ENCODE data around the gene ATP8A1.

The ATP8A1 gene

DNA sequence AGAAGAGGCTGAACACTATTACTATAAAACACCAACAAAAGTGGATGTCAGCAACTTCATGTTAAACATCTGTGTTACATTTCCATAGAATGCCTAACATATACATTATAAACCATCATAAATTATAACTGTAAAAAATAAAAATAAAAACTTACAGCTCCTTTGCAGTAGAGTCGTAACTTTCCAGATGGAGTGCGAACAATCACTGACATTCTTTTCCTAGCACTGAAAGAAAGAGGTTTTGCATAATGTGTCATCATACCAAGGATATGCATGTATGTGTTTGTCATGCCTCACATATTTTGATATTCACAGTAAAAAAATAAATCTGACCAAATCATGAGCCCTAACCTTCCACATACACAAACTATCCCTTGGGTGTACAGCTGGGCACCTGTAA, 113.1 kb downstream of the ATP8A1 start:
- no peaks in the 10 kb centered on the region for H3K27me3 Mint-ChIP-seq
- peaks cover 3% of the 10 kb centered on the region for H3K9me3 Mint-ChIP-seq
- no peaks in the 10 kb centered on the region for H3K4me1 Mint-ChIP-seq (ENCODE audit: low read depth)
- H3K27ac Mint-ChIP-seq: no peak overlapping the region
- no peak overlapping the region for H3K4me3 Mint-ChIP-seq
- peaks cover 51% of the 10 kb centered on the region for H3K36me3 Mint-ChIP-seq (ENCODE audit: low read depth)

GRCh38 chr4:42543126-42543525, 113.8 kb downstream of the ATP8A1 start:
- Mint-ChIP-seq H3K4me1 (ENCODE audit: low read depth) (no peaks in the 10 kb centered on the region), H3K27me3 (no peaks in the 10 kb centered on the region), H3K36me3 (ENCODE audit: low read depth) (peaks cover 51% of the 10 kb centered on the region)

DNA sequence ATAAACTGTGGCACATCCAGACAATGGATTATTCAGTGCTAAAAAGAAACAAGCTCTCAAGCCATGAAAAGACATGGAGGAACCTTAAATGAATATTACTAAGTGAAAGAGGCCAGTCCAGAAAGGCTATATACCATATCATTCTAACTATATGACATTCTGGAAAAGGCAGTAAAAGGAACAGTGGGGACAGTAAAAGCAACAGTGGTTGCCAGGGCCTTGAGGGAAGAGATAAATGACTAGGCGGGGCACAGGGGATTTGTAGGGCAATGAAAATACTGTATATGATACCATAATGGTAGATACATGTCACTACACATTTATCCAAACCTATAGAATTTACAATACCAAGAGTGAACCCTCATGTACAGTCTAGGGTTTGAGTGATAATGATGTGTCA, 115.3 kb downstream of the ATP8A1 start:
- H3K4me1 Mint-ChIP-seq (ENCODE audit: low read depth): peaks cover 6% of the 10 kb centered on the region
- H3K9me3 Mint-ChIP-seq: peaks cover 4% of the 10 kb centered on the region
- H3K27me3 Mint-ChIP-seq: no peaks in the 10 kb centered on the region
- H3K4me3 Mint-ChIP-seq: no peak overlapping the region
- peaks cover 56% of the 10 kb centered on the region for H3K36me3 Mint-ChIP-seq (ENCODE audit: low read depth)
- H3K27ac Mint-ChIP-seq: no peak overlapping the region

More at GRCh38 chr4:42543126-42543525, 113.8 kb downstream of the ATP8A1 start:
- H3K4me3 Mint-ChIP-seq: no peak overlapping the region
- peaks cover 4% of the 10 kb centered on the region for H3K9me3 Mint-ChIP-seq
- H3K27ac Mint-ChIP-seq: no peak overlapping the region

GRCh38 chr4:42533042-42533441, 123.9 kb downstream of the ATP8A1 start:
- no peak overlapping the region for H3K27ac Mint-ChIP-seq
- peaks cover 73% of the 10 kb centered on the region for H3K36me3 Mint-ChIP-seq (ENCODE audit: low read depth)
- peaks cover 14% of the 10 kb centered on the region for H3K4me1 Mint-ChIP-seq (ENCODE audit: low read depth)
- no peak overlapping the region for H3K4me3 Mint-ChIP-seq
- no peaks in the 10 kb centered on the region for H3K9me3 Mint-ChIP-seq
- H3K27me3 Mint-ChIP-seq: no peaks in the 10 kb centered on the region

DNA sequence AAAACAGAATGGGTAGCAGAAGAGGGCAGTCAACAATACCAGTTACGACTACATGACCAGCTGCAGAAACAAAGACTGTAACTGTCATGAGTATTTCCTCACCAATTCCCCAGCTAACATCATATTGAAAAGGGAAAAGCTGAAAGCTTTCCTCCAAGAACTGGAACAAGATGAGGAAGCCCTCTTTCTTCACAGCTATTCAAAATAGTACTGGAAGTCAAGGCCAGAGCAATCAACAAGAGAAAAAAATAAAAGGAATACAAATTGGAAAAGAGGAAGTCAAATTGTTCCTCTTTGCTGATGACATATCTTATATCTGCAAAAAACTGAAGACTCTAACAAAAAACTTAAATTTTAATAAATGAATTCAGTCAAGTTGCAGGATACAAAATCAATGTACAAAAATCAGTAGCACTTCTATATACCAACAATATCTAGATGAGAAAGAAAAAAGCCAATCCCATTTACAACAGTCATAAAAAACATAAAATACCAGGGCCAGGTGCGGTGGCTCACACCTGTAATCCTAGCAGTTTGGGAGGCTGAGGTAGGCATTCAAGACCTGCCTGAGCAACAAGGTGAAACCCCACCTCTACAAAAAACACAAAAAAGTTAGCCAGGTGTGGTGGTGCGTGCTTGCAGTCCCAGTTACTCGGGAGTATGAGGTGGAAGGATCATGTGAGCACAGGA, 125.4 kb downstream of the ATP8A1 start:
- H3K27me3 Mint-ChIP-seq: no peaks in the 10 kb centered on the region
- H3K4me3 Mint-ChIP-seq: no peak overlapping the region
- H3K4me1 Mint-ChIP-seq (ENCODE audit: low read depth): peaks cover 7% of the 10 kb centered on the region
- H3K9me3 Mint-ChIP-seq: no peaks in the 10 kb centered on the region
- peaks cover 65% of the 10 kb centered on the region for H3K36me3 Mint-ChIP-seq (ENCODE audit: low read depth)
- H3K27ac Mint-ChIP-seq: no peak overlapping the region

DNA sequence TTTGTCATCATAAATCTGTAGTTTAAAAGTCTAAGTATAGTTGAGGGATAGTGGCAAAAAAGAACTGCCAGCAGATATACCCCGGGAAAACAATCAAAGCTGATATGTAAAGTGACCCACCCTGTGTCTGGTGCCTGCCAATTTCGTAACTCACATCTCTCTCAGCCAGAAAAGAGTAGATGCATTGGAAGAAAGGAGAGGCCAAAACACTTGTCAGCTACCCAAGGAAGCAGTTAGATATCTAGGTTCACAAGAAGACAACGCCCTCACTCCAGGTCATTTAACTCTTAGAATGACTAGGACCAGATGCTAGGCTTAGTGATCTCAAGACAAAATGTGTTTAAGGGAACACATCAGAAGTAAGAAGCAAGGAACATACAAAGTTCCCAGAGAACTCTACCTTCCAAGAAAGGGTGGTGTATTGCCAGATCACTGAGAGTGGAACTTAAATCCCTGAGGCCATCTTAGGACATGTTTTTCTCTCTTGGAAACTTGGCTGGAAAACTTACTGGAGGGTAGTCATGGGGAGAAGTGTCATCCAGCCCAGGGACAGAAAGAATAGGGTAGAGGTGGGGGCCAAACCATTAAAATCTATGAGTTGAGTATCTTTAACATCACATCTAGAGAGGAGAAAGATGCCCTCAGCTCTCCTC, 133.7 kb downstream of the ATP8A1 start:
- H3K36me3 Mint-ChIP-seq (ENCODE audit: low read depth): peaks cover 45% of the 10 kb centered on the region
- H3K4me1 Mint-ChIP-seq (ENCODE audit: low read depth): no peaks in the 10 kb centered on the region
- H3K27me3 Mint-ChIP-seq: no peaks in the 10 kb centered on the region
- no peaks in the 10 kb centered on the region for H3K9me3 Mint-ChIP-seq
- H3K27ac Mint-ChIP-seq: no peak overlapping the region
- no peak overlapping the region for H3K4me3 Mint-ChIP-seq

GRCh38 chr4:42519803-42520417, 137.0 kb downstream of the ATP8A1 start:
- peaks cover 42% of the 10 kb centered on the region for H3K36me3 Mint-ChIP-seq (ENCODE audit: low read depth)
- no peak overlapping the region for H3K4me3 Mint-ChIP-seq
- H3K4me1 Mint-ChIP-seq (ENCODE audit: low read depth): peaks cover 5% of the 10 kb centered on the region
- H3K27me3 Mint-ChIP-seq: no peaks in the 10 kb centered on the region
- H3K9me3 Mint-ChIP-seq: no peaks in the 10 kb centered on the region
- H3K27ac Mint-ChIP-seq: no peak overlapping the region

- no peak overlapping the region for H3K27ac Mint-ChIP-seq
- H3K9me3 Mint-ChIP-seq: no peaks in the 10 kb centered on the region
- H3K27me3 Mint-ChIP-seq: no peaks in the 10 kb centered on the region
- H3K4me3 Mint-ChIP-seq: no peak overlapping the region
- H3K36me3 Mint-ChIP-seq (ENCODE audit: low read depth): peaks cover 27% of the 10 kb centered on the region
- peaks cover 5% of the 10 kb centered on the region for H3K4me1 Mint-ChIP-seq (ENCODE audit: low read depth)
Measured at GRCh38 chr4:42515156-42515884, 141.6 kb downstream of the ATP8A1 start.

- no peaks in the 10 kb centered on the region for H3K9me3 Mint-ChIP-seq
- peaks cover 33% of the 10 kb centered on the region for H3K36me3 Mint-ChIP-seq (ENCODE audit: low read depth)
- no peak overlapping the region for H3K4me3 Mint-ChIP-seq
- no peaks in the 10 kb centered on the region for H3K27me3 Mint-ChIP-seq
- no peak overlapping the region for H3K27ac Mint-ChIP-seq
- peaks cover 5% of the 10 kb centered on the region for H3K4me1 Mint-ChIP-seq (ENCODE audit: low read depth)
Measured at GRCh38 chr4:42513748-42514492, 143.0 kb downstream of the ATP8A1 start.

DNA sequence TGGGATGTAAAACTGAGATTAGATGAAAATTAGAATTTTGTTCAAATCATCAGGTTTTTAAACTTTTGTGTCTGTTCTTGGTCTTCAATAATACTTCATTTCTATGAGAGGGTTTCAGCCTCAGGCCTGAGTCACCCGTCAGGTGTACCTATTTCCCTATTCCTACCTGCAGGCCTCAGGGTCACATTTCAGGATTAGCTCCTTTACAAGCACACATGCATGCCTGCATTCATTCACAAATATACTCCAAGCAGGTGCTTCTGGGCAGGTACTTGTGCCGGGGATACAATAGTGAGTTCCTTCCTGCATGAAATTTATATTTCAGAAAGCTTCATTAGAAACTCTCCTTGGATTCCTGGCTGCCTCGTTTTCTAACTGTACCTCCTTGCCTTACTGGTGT, 144.7 kb downstream of the ATP8A1 start:
- Mint-ChIP-seq H3K27me3 (no peaks in the 10 kb centered on the region), H3K36me3 (ENCODE audit: low read depth) (peaks cover 34% of the 10 kb centered on the region), H3K9me3 (no peaks in the 10 kb centered on the region), H3K27ac (no peak overlapping the region), H3K4me1 (ENCODE audit: low read depth) (peaks cover 5% of the 10 kb centered on the region), H3K4me3 (no peak overlapping the region)

DNA sequence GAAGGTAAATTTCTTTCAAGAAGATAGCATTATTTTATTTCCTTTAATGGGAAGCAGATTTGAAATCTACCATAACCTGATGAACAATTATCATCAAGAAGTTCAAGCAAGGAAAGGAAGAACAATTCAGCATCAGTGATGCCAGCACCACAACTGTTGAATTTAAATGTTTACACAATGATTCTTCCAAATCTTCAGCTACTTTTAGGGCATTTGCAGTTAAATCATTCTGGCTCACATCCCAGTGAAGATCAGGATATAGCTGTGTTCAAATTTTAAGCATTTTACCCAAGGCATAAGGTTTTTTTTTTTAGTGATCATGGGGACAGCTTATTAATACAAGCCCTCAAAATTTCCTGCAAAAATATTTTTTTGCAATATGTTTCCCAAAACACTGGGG, 146.7 kb downstream of the ATP8A1 start:
- H3K4me3 Mint-ChIP-seq: no peak overlapping the region
- no peaks in the 10 kb centered on the region for H3K27me3 Mint-ChIP-seq
- no peak overlapping the region for H3K27ac Mint-ChIP-seq
- no peaks in the 10 kb centered on the region for H3K9me3 Mint-ChIP-seq
- H3K4me1 Mint-ChIP-seq (ENCODE audit: low read depth): no peaks in the 10 kb centered on the region
- H3K36me3 Mint-ChIP-seq (ENCODE audit: low read depth): peaks cover 51% of the 10 kb centered on the region

- H3K36me3 Mint-ChIP-seq (ENCODE audit: low read depth): peaks cover 58% of the 10 kb centered on the region
- no peaks in the 10 kb centered on the region for H3K27me3 Mint-ChIP-seq
- H3K4me3 Mint-ChIP-seq: no peak overlapping the region
- H3K9me3 Mint-ChIP-seq: no peaks in the 10 kb centered on the region
- no peak overlapping the region for H3K27ac Mint-ChIP-seq
- H3K4me1 Mint-ChIP-seq (ENCODE audit: low read depth): no peaks in the 10 kb centered on the region
Measured at GRCh38 chr4:42501624-42502401, 155.1 kb downstream of the ATP8A1 start.

GRCh38 chr4:42498040-42498439, 158.9 kb downstream of the ATP8A1 start:
- H3K4me3 Mint-ChIP-seq: no peak overlapping the region
- no peaks in the 10 kb centered on the region for H3K4me1 Mint-ChIP-seq (ENCODE audit: low read depth)
- H3K36me3 Mint-ChIP-seq (ENCODE audit: low read depth): peaks cover 45% of the 10 kb centered on the region
- H3K27ac Mint-ChIP-seq: no peak overlapping the region
- H3K9me3 Mint-ChIP-seq: no peaks in the 10 kb centered on the region
- no peaks in the 10 kb centered on the region for H3K27me3 Mint-ChIP-seq

All from stimulated activated naive CD8-positive, alpha-beta T cell treated with anti-CD3 and anti-CD28 coated beads, Interleukin-15, Interleukin-2, amounts not matched to agents 100 ng/mL and 50 ng/mL, for 24 hours (primary cell).